Fibroblast of pulmonary artery (primary cell): ENCODE data around the gene C22orf23.
"Not testable (repeated sequence)": the region's sequence is repeated elsewhere in the genome, so short reads cannot be mapped to it uniquely, and the experiment has no call there.

ENCODE experiments used
- DNase-seq: peaks from one replicate; pipeline ENCODE4 v3.0.0-alpha.2; 2010; ENCODE audit warnings: low read depth
- H3K4me3 ChIP-seq: replicated peaks from 2 replicates; pipeline ENCODE4 v1.5.1; 2011; ENCODE audit warnings: low read depth, mild to moderate bottlenecking, control low read depth, low read length, moderate library complexity
- CTCF ChIP-seq: IDR thresholded peaks from 2 replicates; pipeline ENCODE4 v1.5.1; 2011; ENCODE audit warnings: mild to moderate bottlenecking, control low read depth, low read length, inconsistent platforms; ENCODE audit errors: missing control alignments

C22orf23 gene

GRCh38 chr22:37981282-37982011 lies 28.0 kb upstream of the C22orf23 start:
- no peak for DNase-seq
- TF ChIP-seq CTCF = no peak
- H3K4me3 ChIP-seq = no peak overlapping the region

- DNase-seq = no peak
- TF ChIP-seq CTCF = no peak
- H3K4me3 ChIP-seq = no peak overlapping the region
Observed at GRCh38 chr22:37979782-37980181, 26.4 kb upstream of the C22orf23 start.

- no peak for TF ChIP-seq CTCF
- no peak overlapping the region for H3K4me3 ChIP-seq
- DNase-seq = no peak
Observed at GRCh38 chr22:37976547-37976946, 23.1 kb upstream of the C22orf23 start.

GRCh38 chr22:37976022-37976421 lies 22.6 kb upstream of the C22orf23 start:
- H3K4me3 ChIP-seq, DNase-seq: not testable (repeated sequence)

GRCh38 chr22:37975153-37975552 lies 21.8 kb upstream of the C22orf23 start:
- no peak for TF ChIP-seq CTCF
- no peak overlapping the region for H3K4me3 ChIP-seq
- no peak for DNase-seq

GRCh38 chr22:37973271-37974170 lies 20.1 kb upstream of the C22orf23 start:
- DNase-seq = no peak
- H3K4me3 ChIP-seq = no peak overlapping the region
- no peak for TF ChIP-seq CTCF

- TF ChIP-seq CTCF = no peak
- H3K4me3 ChIP-seq = no peak overlapping the region
- peak; percentile 48 for DNase-seq
Observed at GRCh38 chr22:37972527-37972926, 19.1 kb upstream of the C22orf23 start.
